ENCODE results near the gene DDAH1.

The DDAH1 gene

DNA sequence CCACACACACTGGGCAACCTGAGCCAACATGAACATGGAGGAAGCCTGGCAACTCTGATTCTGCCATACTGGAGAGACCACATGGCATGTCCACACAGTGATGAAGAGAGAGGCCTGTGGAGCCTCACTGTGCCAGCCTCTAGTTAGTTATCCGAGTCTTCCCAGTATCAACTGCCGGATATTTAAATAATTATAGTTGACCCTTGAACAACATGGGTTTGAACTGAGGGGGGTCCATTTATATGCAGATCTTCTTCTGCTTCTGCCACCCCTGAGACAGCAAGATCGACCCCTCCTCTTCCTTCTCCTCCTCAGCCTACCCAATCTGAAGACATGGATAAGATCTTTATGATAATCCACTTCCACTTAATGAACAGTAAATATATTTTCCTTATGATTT lies 27.8 kb downstream of the DDAH1 start:
- no peak for DNase-seq

DNA sequence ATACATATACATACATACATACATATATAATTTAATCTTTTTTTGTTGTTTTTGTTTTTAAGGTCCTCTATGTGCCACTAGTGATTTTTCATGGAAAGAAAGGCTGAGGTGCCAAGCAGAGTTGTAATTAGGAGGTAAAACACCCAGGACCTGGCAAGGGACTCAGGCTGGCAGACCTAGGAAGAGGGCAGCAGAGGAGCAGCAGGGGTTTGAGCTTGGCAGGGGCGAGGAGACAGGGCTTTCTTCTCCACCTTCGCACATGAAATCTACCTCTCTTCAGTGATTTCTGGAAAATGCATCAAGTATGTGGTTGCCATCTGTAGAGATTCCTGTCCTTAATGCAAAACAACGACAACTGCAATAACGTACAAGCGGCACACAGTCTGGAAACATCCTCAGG lies 31.9 kb downstream of the DDAH1 start:
- no peak for DNase-seq

DNA sequence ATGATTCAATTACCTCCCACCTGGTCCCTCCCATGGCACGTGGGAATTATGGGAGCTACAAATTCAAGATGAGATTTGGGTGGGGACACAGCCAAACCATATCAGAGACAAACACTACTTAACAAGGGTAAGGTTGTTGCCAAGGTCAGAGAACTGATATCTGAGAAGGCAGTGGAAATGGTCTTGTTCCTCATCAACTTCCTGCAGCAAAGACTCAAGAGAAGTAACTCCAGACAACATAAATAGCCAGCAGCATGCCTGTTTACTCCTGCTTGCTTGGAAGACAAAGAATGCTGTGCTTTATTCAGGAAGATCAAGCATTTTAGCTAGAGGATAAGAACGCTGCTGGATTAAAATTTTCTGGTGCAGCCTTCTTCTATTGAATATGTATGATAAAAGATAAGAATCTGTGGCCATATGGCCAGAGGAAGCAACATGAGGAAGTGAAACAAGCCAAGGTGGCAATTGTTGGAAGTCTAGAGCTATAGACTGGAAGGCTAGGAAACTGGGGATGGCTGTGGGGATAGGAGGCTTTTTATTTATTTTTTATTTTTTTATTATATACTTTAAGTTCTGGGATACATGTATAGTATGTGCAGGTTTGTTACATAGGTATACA lies 36.4 kb downstream of the DDAH1 start:
- DNase-seq = peak; percentile 28

DNA sequence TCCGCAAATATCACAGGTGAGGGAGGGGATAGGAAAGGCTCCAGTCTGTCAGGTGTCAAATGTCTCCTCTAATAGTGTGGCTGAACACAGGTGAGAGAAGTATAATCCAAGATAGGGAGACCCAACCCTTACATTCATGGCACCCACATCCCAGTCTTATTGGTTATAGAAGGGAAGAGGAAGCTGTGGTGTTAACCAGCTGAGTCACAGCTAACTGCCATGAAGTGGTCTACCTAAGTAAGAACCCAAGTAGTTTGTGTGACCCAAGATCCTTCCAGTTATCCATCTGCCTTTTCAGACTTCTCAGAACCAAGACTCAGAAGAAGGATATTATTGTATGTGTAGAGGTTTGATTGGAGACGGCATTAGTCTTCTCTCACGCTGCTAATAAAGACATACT lies 37.1 kb downstream of the DDAH1 start:
- DNase-seq = no peak

DNA sequence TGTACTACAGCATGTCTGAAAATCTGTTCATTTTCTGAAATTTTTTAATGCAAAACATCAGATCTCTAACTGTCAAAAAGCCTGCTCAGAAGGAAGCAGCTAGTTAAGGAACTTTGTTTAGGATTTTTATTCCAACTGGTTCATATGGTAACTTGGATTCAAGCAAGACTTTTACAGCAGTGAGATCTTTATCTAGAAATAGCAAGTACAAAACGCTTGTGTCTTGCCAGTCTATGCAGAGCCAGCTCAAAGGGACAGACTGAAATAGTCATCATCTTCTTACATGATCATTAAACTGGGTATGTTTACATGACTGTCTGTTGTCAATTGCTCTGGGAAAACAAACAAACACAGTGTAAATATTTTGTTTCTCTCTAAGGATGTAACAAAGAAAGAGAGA lies 37.6 kb downstream of the DDAH1 start:
- no peak for DNase-seq

DNA sequence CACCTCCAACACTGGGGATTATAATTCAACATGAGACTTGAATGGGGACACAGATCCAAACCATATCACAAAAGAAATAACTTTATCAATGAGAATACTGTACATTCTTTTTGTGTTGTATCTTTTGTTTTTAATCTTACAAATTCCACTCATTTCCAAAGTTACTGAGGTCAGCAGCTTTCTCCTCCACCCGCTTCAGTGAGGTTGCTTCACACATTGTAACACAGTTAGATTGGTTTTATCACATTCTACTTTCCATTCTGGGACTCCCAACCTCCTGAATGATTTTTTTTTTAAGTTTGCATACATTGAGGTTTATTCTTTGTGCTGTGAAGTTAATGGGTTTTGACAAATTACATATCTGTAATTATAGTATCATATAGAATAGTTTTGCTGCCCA lies 43.8 kb downstream of the DDAH1 start:
- no peak for DNase-seq

DNA sequence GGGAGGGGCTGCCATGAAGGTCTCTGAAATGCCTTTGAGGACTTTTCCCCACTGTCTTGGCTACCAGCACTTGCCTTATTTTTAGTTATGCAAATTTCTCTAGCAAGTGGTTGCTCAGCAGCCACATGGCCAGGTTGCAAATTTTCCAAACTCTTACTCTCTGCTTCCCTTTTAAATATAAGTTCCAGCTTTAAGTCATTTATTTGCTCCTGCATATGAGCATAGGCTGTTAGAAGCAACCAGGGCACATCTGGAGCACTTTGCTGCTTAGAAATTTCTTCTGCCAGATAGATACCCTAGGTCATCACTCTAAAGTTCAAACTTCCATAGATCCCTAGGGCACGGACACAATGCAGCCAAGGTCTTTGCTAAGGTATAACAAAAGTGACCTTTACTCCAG lies 44.8 kb downstream of the DDAH1 start:
- DNase-seq = no peak

DNA sequence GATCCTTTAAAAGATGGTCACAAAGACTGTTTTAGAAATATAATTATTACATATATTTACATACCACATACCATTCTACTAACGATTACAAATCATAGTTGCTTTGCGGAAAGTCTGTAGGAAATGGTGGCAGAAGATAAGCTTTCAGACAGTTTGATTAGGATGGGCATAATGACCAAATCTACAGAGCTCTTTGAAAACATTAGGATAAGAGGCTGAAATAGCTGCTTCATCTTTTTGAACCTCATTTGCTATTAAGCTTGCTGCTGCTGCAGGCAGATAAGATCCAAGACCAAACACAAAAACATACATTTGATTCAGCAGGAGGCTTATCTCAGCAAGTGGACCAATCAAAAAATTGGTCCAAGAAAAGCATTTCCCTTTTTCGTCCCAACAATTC lies 47.1 kb downstream of the DDAH1 start:
- DNase-seq = no peak

DNA sequence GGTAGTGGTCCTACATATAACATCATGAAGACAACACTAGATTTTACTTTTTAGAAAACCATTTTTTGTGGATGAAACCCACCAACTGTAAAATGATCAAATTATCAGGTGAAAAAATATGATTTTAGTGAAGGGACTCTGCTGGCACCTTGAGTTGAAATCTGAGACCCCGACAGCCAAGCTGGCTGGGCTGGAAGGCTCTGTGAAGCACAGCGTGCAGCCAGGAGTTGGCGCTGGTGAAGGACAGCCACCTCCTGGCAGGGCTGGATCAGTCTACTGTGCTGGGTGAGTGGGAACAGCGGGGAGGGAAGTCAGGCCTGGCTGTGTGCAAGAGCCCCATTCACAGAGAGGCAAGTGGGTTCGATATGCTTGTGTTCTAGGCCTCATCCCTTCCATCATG lies 47.9 kb downstream of the DDAH1 start:
- no peak for DNase-seq

DNA sequence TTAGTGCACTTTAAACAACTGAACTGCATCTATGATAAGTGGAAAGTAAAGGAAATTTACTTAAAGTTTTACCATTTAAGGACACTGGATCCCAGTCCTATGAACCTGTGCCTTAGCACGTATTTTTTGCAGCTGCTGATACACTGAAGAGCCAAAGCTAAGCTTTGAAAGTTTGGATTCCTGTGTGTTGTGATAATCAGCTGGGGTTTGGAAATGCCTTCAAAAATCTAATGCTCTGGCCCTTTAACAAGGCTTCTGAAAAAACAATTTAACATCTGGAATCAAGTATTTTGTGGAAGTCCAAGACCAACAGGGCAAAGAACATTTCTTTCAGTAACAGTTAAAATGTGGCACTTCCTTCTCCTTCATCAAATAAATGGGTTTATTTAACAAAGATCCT lies 51.8 kb downstream of the DDAH1 start:
- DNase-seq = no peak

DNA sequence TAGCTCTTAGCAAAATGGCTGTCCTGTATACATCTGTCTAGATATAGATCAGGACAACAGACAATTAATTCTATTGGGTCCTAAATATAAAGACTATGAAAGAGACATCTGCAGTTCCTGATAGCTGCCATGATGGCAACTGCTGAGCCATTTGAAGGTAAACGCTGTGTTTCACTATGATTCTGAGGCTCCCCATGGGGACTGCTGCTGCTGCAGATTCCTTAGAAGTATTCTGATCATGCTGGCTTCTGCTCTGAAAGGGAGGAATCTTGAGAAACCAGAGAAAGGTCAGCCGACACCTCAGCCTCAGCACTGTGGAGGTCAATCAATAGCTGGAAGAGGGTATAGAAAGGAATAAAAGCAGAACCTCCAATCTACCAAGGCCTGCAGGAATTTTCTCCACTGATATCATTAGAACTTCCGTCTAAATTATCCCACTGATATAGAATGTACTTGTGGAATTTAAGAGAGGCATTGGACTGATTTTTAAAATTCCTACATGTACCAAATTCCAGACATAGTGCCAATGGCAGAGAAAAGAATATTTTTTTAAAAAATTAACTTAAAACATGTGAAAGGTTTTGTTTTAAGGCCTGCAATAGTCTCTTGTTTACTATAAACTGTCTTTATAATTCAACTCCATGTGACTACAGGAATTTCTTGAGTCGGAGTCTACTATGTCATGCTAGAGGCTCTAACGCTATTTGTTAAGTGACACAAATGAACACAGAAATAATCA lies 53.2 kb downstream of the DDAH1 start:
- DNase-seq = no peak

DNA sequence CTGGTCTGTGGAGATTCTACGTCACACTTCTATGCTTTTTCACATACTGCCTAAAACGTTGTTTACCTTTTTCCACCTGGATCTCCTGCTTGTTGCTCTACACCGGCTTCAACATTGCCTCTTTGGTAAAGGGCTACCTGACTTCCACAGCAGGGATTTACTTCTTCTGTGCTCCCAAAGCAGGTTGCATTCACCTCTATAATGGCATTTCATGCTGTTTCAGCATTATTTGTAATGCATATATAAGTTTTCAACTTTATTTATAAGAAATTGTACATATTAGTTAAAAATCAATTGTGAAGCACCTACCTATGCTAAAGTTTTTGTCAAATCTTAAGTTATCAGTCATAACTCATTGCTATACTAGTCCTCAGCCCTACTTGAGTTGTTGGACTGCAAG lies 55.4 kb downstream of the DDAH1 start:
- DNase-seq = no peak

DNA sequence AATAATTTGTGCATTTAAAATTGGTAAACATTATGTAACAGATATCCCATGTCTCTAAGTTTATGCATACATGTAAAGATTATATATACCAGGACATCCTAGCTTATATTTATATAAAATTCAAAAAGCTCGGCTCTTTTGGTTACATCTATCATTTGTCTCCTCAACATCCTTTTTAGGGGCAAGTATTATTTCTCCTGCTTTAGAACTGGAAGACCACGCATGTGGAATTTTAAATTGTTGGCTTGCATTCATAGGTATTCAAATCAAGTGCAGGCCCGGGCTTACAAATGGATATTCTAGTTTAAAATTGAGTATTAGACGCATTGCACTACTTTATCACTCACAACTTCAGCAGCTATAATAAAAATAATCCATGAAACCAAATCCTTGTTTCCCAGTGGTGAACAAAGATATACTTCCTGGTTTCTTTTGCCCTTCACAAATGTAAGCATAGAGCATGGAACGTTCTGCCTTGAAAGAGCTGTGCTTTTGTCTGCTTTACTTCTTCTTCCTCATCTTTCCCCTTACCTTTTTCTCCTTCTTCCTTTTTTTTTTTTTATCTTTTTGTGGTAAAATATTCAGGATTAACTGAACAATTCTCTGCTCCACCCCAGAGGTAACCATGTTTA lies 57.1 kb downstream of the DDAH1 start:
- DNase-seq = no peak

DNA sequence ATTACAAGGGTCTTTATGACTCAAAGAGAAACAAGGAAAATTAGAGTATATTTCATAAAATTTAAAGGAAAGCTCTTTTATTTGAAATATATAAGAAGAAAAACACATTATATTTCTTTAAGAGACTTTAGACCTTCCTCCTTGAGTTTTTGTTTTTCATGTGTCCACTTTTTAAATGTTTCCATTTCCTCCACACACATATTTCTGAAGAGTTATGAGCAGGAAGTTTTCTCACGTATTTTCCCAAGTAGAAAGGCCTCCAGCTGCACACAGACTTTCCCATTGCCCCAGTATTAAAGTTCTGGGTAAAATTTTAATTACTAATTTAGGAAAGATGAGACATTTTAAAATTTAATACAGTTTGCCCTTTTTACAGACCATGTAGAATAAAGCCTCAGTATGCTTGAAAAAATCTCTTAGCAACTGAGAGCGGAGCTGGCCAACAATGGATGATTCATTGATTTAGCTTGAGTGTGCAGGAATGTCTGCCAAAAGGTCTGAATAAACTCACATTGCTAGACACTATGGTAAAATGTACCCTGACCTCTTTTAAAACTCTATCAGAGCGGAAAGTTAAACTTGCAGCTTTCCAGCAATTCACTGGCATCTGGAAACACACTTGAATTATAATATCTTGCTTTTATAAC lies 57.9 kb downstream of the DDAH1 start:
- no peak for DNase-seq

DNA sequence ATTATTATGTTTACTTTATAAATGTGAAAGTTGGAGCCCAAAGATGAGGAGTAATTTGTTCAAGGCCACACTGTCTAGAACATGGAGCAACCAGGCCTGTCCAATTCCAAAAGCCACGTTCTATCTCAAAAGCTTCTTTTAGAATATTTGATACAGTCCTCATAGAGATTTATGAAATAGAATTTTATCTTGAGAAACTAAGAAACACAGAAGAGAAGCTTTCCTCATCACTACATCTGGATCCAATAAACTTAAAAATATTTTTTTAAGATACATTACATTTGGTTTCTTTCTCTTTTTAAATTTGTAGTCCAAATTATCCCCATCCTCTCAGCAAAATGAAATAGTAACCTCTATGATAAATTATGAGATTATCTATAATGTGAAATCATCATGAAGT lies 58.9 kb downstream of the DDAH1 start:
- DNase-seq = no peak

DNA sequence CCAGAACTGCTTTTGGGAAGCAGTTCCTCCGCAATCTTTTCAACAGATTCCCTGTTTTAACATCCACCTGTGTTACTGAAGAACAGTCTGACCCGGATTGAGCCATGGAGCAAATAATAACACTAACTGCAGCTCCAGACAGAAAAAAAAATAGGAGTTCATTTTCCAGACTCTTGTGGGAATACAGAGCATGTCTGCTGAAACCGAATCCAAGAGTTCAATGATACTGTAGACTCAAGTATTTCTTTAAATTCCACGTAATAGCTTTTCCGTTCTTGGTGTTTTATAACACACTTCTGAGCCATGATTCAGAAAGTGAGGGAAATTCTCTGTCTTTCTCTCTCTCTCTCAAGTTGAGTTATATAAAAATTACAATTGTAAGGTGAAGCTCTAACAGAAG lies 60.6 kb downstream of the DDAH1 start:
- DNase-seq = no peak

DNA sequence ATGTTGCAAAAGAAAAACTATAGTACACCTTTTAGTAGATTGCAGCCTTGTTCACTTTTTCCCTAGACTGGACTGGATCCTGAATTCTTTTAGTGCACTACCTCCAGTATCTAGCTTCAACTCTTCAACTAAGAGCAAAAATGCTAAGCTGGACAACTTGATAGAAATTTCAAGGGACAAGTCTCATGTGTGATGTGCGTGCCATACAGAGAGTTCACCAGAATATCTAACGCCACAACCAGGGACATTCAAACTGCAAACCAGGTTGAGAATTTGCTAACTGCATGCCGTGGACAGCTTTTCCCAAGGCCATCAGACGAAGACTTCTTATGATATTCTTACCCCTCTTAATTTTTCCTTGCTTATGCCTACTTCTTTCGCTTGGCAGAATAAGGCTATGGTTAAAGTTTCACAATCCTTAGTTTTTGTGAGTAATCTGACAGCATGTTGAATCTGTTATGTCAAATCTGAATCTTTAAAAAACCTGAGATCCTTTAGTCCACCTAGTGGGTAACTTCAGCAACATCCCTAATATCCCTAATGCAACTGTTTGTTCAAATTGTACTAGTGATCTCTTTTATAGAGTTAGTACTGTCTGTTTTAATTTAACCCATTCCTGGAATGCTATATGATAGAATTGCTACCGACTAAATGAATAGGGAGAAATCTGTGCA lies 66.4 kb downstream of the DDAH1 start:
- no peak for DNase-seq

DNA sequence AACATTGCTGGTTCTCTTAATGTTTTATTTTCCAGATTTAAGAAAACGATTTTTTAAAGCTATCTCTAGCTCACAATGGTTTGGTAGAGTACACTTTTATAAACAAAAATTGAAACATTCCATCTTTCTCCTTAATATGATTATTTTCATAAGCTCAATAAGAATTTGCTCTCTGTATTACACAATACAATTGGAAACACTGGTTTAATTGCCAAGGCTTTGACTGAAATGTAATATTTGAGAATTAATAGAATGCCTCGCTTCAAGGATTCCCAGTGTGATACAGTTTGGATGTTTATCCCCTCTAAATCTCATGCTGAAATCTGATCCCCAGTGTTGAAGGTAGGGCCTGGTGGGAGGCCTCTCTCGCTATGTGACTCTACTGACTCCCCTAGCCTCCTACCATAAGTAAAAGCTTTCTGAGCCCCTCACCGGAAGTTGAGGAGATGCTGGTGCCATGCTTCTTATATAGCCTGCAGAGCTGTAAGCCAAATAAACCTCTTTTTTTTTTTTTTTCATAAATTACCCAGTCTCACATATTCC lies 67.4 kb downstream of the DDAH1 start:
- no peak for DNase-seq

DNA sequence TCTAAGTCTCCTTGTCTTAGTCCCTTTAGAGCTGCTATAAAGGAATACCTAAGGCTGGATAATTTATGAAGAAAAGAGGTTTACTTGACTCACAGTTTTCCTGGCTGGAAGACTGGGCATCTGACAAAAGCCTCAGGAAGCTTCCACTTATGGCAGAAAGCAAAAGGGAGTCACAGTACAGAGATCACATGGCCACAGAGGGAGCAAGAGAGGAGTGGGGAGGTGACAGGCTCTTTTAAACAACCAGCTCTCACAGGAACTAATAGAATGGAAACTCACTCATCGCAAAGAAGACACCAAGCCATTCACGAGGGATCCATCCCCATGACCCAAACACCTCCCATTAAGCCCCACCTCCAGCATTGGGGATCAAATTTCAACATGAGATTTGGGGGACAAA lies 68.8 kb downstream of the DDAH1 start:
- DNase-seq = no peak

DNA sequence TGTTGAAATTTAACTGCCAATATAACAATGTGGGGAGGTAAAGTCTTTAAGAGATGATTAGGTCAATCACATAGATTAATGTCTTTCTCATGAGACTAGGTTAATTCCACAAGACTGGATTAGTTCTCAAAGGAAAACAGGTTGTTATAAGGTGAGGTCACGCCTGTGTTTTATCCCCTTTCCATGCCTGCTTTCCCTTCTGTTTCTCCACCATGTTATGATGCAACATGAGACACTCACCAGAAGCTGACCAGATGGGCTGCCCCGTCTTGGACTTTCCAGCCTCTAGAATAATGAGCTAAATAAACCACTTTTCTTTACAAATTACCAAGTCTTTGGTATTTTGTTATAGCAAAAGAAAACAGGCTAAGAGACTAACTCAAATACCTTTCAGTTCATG lies 70.8 kb downstream of the DDAH1 start:
- DNase-seq = no peak

DNA sequence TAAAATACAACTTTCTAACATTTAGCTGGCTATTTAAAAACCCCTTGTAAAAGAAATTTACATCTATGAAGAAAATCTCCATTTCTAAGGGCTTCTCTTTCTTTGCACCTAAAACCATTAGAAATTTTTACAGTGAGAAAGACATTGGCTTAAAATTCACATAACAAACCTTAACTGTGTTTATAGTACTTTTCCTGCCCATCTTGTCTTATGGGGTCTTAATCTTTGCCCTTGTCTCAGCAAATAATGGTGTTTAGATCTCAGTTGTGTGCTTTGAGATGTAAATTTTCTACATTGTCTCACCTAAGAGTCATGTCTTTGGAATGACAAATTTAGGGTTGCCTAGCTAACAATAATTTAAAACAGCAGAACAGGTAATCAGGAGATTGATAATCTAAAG lies 71.5 kb downstream of the DDAH1 start:
- DNase-seq = no peak

DNA sequence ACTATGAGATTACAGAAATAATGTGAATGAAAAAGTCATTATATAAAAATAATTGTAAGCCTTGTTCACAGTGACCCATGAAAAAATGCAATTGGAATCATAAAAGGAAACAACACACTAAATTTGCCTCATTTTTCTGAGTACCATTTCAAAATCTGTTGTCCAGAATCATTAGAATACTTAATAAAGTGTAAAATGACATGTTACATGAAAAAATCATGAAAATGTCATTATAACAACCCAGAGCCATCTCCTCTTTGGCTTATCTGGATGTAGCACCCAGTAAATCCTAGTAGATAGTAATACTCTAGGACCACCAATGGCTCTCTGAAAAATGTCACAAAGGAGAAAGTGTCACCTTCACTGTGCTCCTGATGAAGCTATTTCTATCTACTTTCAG lies 76.5 kb downstream of the DDAH1 start:
- no peak for DNase-seq

DNA sequence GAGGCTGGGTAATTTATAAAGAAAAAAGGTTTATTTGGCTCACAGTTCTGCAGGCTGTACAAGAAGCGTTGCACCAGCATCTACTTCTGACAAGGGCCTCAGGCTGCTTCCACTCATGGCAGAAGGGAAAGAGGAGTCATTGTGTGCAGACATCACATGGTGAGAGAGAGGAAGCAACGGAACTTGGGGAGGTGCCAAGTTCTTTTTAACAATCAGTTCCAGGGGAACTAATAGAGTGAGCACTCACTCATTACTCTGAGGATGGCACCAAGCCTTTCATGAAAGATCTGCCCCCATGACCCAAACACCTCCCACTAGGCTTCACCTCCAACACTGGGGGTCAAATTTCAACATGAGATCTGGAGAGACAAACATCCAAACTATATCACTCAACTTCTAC lies 77.2 kb downstream of the DDAH1 start:
- no peak for DNase-seq
